Panc1 (cell line): Measurements from ENCODE around the gene SETD1A.

Experiments
- CTCF ChIP-seq: fragments of 450-650 bp; IDR thresholded peaks from 2 replicates; pipeline ENCODE4 v1.5.1; 2017; ENCODE audit warnings: mild to moderate bottlenecking
- POLR2AphosphoS5 ChIP-seq: IDR thresholded peaks from 2 replicates; pipeline ENCODE4 v1.6.1; 2012; ENCODE audit warnings: mild to moderate bottlenecking, low read depth, low read length, moderate library complexity
- SIN3A ChIP-seq: IDR thresholded peaks from 2 replicates; pipeline ENCODE4 v1.6.1; 2012; ENCODE audit warnings: low read depth, mild to moderate bottlenecking, low read length, moderate library complexity, borderline replicate concordance; ENCODE audit not compliant: insufficient read depth

- TF ChIP-seq CTCF (no peak), SIN3A (no peak), POLR2AphosphoS5 (no peak; the same call in 1 of the 2 replicates)
Measured at GRCh38 chr16:31033709-31034492, 76.3 kb downstream of the SETD1A start.
